Stimulated activated memory B cell treated with anti-CD40 and anti-IgM and Interleukin-4, amounts not matched to agents 10 μg/mL and 1 μg/mL and 100 μg/mL, for 72 hours (primary cell): Measurements from ENCODE around the gene SLC4A2.

Source experiments
- ATAC-seq: fragments of 150-1000 bp; cut with Tn5 transposase; 2 replicates; pipeline ENCODE4 v1.10.0; 2021
- H3K27ac Mint-ChIP-seq: one replicate; pipeline ENCODE4 v1.8.0; 2022; ENCODE audit warnings: mild to moderate bottlenecking, mixed read lengths
- H3K27me3 Mint-ChIP-seq: one replicate; pipeline ENCODE4 v1.8.0; 2022; ENCODE audit warnings: mixed read lengths
- H3K36me3 Mint-ChIP-seq: one replicate; pipeline ENCODE4 v1.8.0; 2022; ENCODE audit warnings: mixed read lengths
- H3K4me1 Mint-ChIP-seq: one replicate; pipeline ENCODE4 v1.8.0; 2022; ENCODE audit warnings: mixed read lengths
- H3K4me3 Mint-ChIP-seq: one replicate; pipeline ENCODE4 v1.8.0; 2022; ENCODE audit warnings: mild to moderate bottlenecking, moderate library complexity, mixed read lengths
- H3K9me3 Mint-ChIP-seq: one replicate; pipeline ENCODE4 v1.8.0; 2022; ENCODE audit warnings: mixed read lengths

The SLC4A2 gene

DNA sequence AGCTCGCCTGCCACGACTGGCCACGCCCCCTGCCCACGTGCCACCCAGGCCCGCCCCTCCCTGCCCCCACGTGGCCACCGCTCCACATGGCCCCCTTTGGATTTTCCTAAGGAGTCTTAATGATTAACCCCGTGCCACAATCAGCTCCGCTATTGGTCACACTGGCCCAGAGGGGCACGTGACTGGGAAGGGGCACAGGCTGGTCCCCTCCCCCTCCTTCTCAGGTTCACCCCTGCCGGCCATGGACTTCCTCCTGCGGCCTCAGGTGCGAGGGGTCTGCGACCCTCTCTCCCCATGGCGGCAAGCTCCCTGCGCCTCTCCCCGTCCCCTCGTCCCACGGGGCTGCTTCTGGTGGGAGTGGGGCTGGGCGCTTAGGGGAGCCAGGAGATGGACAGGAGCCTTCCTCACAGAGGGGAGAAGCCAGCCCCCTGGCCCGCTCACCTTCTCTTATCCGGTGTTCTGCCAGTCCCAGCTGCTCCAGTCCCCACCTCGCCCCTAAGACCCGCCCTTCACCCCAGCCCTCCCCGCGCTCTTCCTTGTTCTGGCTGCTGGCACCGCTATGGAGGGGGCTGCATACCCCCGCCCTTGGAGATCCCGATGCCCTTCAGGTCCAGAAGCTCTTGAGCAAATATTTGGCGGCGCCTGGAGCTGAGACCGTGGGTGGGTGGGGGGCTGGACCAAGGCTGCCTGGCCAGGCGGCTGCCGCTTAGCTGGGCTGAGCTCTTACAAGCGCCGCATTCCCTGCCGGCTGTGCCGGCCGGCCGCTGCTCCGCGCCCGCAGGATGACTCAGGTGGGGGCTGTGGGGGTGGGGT is 3.2 kb downstream of the SLC4A2 start:
- Mint-ChIP-seq H3K36me3 (peaks cover 19% of the 10 kb centered on the region), H3K4me3 (no peak overlapping the region), H3K9me3 (no peaks in the 10 kb centered on the region)

DNA sequence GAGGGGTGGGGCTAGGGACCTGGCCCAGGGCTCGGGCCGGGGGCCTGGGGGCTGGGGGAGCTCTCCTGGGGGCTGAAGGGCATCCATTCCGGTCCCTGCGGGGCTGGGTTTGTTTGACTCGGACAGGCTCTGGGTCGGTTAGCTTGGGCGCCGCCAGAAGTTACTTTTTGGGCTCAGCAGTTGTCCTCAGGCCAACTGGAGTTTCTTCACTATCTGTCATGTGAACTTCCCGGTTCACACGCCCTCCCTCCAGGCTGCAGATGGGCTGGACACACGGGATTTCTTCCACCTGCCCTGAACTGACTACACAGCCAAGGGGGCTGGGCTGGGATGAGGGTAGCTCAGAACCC is 3.8 kb downstream of the SLC4A2 start:
- H3K27ac Mint-ChIP-seq, result no peak overlapping the region

More for the DNA sequence above, 3.2 kb downstream of the SLC4A2 start:
- Mint-ChIP-seq H3K27me3 (no peaks in the 10 kb centered on the region), H3K4me1 (peaks cover 37% of the 10 kb centered on the region), H3K27ac (no peak overlapping the region)
- no peak for ATAC-seq

DNA sequence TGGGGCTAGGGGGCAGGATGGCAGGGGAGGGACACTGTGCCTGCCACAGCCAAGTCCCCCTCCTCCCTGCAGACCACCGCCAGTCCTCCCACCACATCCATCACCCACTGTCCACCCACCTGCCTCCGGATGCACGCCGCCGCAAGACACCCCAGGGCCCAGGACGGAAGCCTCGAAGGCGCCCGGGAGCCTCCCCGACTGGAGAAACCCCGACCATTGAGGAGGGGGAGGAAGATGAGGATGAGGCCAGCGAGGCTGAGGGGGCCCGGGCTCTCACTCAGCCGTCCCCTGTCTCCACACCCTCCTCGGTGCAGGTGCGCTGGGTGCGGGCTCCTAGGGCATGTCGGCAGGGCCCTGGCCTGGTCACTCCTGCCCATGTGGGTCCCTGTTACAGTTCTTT is 5.1 kb downstream of the SLC4A2 start:
- Mint-ChIP-seq H3K27ac (no peak overlapping the region), H3K36me3 (peaks cover 33% of the 10 kb centered on the region)
- no peak for ATAC-seq

More for the DNA sequence above, 3.8 kb downstream of the SLC4A2 start:
- Mint-ChIP-seq H3K27me3 (no peaks in the 10 kb centered on the region), H3K4me1 (peaks cover 36% of the 10 kb centered on the region), H3K4me3 (no peak overlapping the region), H3K9me3 (no peaks in the 10 kb centered on the region), H3K36me3 (peaks cover 25% of the 10 kb centered on the region)
- no peak for ATAC-seq

DNA sequence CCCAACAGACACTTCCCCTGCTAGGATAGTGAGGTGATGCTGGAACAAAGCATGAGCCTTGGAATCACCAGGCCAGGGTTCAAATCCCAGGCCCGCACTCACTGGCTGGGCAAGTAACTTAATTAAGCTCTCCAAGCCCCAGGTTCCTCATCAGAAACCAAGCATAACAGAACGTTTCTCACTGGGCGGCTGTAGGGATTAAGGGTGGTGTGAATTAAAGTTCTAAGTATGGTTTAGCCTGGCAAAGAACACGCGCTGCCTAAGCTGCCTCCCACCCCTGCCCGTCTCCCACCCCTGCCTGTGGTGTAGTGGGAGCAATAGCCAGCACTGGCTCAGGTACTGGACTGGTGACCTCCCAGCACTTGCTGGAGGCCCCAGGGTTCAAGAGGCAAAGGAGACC is 5.6 kb downstream of the SLC4A2 start:
- H3K4me1 Mint-ChIP-seq, result peaks cover 24% of the 10 kb centered on the region
- no peak overlapping the region for H3K27ac Mint-ChIP-seq
- no peak for ATAC-seq
- H3K27me3 Mint-ChIP-seq, result no peaks in the 10 kb centered on the region
- H3K4me3 Mint-ChIP-seq, result no peak overlapping the region
- no peaks in the 10 kb centered on the region for H3K9me3 Mint-ChIP-seq
- H3K36me3 Mint-ChIP-seq, result peaks cover 39% of the 10 kb centered on the region

More for the DNA sequence above, 5.1 kb downstream of the SLC4A2 start:
- Mint-ChIP-seq H3K4me3 (no peak overlapping the region), H3K4me1 (peaks cover 25% of the 10 kb centered on the region), H3K27me3 (no peaks in the 10 kb centered on the region), H3K9me3 (no peaks in the 10 kb centered on the region)

DNA sequence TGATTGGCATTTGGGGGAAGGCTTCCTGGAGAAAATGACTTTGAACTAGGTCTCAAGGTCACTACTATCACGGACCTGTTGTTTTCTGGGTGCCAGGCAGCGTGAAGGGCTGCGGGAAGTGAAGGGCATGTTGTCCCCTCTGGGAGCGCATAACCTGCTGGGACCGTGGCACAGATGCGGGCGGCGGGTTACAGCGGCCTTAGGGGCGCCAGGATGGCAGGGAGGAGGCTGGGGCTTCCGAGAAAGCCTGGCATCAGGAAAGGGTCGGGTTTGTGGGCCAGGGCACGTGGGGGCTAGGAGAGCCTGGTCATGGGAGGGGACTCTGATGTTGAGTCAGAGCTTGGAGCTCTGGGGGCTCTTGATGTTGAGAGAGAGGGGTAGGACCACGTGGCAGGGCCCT is 6.1 kb downstream of the SLC4A2 start:
- Mint-ChIP-seq H3K27ac (no peak overlapping the region), H3K27me3 (no peaks in the 10 kb centered on the region), H3K36me3 (peaks cover 44% of the 10 kb centered on the region), H3K9me3 (no peaks in the 10 kb centered on the region), H3K4me3 (no peak overlapping the region), H3K4me1 (peaks cover 19% of the 10 kb centered on the region)
- ATAC-seq, result no peak

DNA sequence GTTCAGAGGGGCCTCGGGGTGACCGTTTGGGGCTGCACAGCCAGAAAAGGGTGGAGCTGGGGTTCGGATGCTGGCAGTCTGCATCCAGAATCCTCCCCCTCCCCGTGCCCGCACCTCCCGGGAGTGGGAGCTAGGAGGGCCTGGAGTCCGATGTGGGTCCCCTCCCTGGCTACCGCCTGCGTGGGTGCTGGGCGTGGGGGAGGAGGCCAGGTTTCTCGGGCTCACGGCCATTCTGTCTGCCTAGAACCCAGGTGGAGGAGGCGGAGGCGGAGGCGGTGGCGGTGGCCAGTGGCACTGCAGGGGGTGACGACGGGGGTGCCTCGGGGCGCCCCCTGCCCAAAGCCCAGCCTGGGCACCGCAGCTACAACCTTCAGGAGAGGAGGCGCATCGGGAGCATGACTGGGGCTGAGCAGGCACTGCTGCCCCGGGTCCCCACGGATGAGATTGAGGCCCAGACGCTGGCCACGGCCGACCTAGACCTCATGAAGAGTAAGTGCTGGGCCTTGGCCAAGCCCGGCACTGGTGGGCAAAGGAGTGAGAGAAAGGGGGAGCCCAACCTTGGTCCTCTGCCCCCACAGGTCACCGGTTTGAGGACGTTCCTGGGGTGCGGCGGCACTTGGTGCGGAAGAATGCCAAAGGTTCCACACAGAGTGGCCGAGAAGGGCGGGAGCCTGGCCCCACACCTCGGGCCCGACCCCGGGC is 7.0 kb downstream of the SLC4A2 start:
- peaks cover 10% of the 10 kb centered on the region for H3K4me1 Mint-ChIP-seq
- ATAC-seq, result peak; percentile 25
- H3K27ac Mint-ChIP-seq, result no peak overlapping the region
- no peaks in the 10 kb centered on the region for H3K27me3 Mint-ChIP-seq
- no peaks in the 10 kb centered on the region for H3K9me3 Mint-ChIP-seq
- H3K36me3 Mint-ChIP-seq, result peaks cover 51% of the 10 kb centered on the region
- H3K4me3 Mint-ChIP-seq, result no peak overlapping the region

DNA sequence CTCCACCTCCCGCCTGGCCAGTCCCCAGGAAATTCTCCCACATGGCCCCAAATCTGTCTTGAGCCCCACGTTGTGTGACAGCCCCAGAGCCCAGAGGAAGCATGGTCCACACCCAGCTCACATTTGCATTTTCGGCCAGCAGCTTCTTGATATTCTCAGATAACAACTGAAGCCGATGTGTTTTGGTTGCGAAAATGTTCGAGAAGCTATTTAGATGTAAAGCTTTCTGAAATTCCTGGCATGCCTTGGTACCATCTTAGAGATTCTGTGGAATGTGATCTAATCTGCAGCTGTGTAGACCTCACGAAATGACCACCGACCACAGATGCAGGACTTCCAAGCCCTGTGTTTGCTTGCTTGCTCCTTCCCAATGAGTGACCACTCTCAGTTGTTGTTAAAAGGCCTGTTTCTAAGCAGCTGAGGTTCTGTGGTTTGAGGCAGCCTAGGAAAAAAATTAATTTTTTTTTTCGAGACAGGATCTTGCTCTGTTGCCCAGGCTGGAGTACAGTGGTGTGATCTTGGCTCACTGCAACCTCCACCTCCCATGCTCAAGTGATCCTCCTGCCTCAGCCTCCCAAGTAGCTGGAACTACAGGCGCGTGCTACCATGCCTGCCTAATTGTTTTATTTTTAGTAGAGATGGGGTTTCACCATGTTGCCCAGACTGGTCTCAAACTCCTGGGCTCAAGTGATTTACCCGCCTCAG is 8.8 kb downstream of the SLC4A2 start:
- Mint-ChIP-seq H3K27me3 (no peaks in the 10 kb centered on the region), H3K36me3 (peaks cover 63% of the 10 kb centered on the region), H3K9me3 (no peaks in the 10 kb centered on the region), H3K4me3 (no peak overlapping the region), H3K27ac (no peak overlapping the region), H3K4me1 (peaks cover 4% of the 10 kb centered on the region)
- ATAC-seq, result no peak

DNA sequence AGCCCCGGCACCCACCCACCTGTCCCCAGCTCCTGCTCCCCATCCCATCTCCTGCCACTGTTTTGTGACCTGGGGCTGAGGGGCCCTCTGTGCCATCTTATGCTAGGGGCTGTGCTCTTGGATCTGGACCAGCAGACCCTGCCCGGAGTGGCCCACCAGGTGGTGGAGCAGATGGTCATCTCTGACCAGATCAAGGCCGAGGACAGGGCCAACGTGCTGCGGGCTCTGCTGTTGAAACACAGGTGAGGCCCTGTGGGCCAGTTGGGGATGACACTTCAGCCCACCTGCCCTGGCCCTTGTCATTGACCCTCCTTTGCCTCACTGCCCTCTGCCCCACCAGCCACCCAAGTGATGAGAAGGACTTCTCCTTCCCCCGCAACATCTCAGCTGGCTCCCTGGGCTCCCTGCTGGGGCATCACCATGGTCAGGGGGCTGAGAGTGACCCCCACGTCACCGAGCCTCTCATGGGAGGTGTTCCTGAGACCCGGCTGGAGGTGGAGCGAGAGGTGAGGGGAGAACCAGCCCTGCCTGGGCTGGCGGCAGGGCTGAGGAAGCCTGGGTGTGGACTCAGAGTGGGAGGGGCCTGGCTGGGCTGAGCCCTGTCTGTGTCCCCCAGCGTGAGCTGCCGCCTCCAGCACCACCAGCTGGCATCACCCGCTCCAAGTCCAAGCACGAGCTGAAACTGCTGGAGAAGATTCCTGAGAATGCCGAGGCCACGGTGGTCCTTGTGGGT is 10.6 kb downstream of the SLC4A2 start:
- H3K4me3 Mint-ChIP-seq, result no peak overlapping the region
- H3K9me3 Mint-ChIP-seq, result no peaks in the 10 kb centered on the region
- no peaks in the 10 kb centered on the region for H3K27me3 Mint-ChIP-seq
- no peak overlapping the region for H3K27ac Mint-ChIP-seq
- H3K36me3 Mint-ChIP-seq, result peaks cover 62% of the 10 kb centered on the region
- no peak for ATAC-seq
- H3K4me1 Mint-ChIP-seq, result peaks cover 4% of the 10 kb centered on the region

DNA sequence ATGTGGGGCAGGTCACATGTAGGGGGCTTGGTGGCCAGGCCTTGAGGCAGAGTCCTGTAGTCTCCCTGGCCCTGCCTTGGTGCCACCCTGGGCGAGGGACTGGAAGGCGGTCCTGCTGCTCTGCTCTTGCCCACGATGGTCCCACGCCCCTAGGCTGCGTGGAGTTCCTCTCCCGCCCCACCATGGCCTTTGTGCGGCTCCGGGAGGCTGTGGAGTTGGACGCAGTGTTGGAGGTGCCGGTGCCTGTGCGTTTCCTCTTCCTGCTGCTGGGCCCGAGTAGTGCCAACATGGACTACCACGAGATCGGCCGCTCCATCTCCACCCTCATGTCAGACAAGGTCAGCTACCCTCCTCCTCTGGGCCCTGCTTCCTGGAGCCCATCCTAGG is 11.2 kb downstream of the SLC4A2 start:
- Mint-ChIP-seq H3K36me3 (peaks cover 63% of the 10 kb centered on the region), H3K9me3 (no peaks in the 10 kb centered on the region), H3K27ac (no peak overlapping the region), H3K4me1 (peaks cover under 1% of the 10 kb centered on the region), H3K4me3 (no peak overlapping the region), H3K27me3 (no peaks in the 10 kb centered on the region)
- ATAC-seq, result no peak

DNA sequence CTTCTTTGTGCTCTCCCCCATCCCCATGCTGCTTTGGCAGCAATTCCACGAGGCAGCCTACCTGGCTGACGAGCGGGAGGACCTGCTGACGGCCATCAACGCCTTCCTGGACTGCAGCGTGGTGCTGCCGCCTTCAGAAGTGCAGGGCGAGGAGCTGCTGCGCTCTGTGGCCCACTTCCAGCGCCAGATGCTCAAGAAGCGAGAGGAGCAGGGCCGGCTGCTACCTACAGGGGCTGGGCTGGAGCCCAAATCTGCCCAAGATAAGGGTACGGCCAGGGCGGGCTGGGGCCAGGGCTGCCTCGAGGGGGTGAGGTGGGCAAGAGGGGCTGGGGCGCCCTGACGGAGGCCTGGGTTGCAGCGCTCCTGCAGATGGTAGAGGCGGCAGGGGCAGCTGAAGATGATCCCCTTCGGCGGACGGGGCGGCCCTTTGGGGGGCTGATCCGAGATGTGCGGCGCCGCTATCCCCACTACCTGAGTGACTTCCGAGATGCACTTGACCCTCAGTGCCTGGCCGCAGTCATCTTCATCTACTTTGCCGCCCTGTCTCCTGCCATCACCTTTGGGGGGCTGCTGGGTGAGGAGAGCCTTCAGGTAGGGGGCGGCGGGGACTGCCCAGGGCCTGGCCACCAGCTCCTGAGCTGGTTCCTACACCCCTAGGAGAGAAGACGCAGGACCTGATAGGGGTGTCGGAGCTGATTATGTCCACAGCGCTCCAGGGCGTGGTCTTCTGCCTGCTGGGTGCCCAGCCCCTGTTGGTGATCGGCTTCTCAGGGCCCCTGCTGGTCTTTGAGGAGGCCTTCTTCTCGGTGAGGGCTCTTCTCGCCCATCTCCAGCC is 11.9 kb downstream of the SLC4A2 start:
- H3K27ac Mint-ChIP-seq, result no peak overlapping the region
- H3K4me1 Mint-ChIP-seq, result no peaks in the 10 kb centered on the region
- peaks cover 68% of the 10 kb centered on the region for H3K36me3 Mint-ChIP-seq
- no peaks in the 10 kb centered on the region for H3K27me3 Mint-ChIP-seq
- ATAC-seq, result no peak
- H3K9me3 Mint-ChIP-seq, result no peaks in the 10 kb centered on the region
- no peak overlapping the region for H3K4me3 Mint-ChIP-seq

DNA sequence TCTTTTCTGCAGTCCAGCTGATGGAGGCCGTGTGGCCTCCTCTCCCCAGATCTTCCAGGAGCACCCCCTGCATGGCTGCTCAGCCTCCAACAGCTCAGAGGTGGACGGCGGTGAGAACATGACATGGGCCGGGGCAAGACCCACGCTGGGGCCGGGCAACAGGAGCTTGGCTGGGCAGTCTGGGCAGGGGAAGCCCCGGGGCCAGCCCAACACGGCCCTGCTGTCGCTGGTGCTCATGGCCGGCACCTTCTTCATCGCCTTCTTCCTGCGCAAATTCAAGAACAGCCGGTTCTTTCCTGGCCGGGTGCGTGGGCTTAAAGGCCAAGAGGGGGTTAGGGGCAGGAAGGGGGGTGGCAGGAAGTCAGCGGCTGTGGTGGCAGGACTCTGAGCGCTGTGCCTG is 14.6 kb downstream of the SLC4A2 start:
- Mint-ChIP-seq H3K4me1 (peaks cover 17% of the 10 kb centered on the region), H3K27me3 (no peaks in the 10 kb centered on the region), H3K4me3 (no peak overlapping the region), H3K27ac (no peak overlapping the region), H3K36me3 (peaks cover 57% of the 10 kb centered on the region), H3K9me3 (no peaks in the 10 kb centered on the region)
- no peak for ATAC-seq

DNA sequence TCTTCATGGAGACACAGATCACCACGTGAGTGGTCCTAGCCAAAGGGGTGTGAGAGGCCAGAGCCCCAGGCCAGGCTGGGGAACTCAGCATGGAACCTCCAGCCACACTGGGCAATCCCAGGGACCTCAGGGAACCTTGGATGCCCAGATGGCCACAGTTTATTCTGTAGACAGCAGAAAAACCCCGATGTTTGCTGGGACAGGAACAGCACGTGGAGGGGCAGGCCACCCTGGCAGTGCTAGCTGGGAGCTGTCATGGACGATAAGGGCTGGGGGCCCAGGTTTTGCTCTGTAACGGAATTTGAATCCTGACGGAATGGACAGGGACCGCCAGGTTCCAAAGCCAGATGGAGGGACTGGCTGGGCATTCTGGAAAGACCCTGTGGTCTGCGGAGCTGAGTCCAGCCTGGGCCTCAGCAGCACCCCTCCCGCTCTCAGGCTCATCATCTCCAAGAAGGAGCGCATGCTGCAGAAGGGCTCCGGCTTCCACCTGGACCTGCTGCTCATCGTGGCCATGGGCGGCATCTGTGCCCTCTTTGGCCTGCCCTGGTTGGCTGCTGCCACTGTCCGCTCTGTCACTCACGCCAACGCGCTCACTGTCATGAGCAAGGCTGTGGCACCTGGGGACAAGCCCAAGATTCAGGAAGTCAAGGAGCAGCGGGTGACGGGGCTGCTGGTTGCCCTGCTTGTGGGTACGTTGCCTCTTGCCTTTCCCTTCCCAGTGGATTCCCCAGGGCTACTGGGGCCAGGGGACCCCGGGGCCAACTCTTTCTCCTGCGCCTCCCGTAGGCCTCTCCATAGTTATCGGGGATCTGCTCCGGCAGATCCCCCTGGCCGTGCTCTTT is 15.7 kb downstream of the SLC4A2 start:
- Mint-ChIP-seq H3K27me3 (no peaks in the 10 kb centered on the region), H3K4me1 (peaks cover 27% of the 10 kb centered on the region), H3K27ac (no peak overlapping the region), H3K36me3 (peaks cover 46% of the 10 kb centered on the region), H3K4me3 (no peak overlapping the region), H3K9me3 (no peaks in the 10 kb centered on the region)
- ATAC-seq, result no peak

DNA sequence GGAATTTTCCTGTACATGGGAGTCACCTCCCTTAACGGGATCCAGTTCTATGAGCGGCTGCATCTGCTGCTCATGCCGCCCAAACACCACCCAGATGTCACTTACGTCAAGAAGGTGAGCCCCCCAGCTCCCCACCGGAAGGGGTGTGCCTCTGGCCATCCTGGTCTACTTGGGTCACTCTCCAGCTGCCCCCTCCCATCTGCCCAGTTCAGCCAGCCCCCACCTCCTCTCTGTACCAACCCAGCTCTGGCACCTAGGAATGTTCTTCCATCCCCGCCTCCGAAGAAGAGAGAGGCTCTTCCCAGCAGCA is 16.2 kb downstream of the SLC4A2 start:
- H3K4me1 Mint-ChIP-seq, result peaks cover 28% of the 10 kb centered on the region
- ATAC-seq, result no peak
- peaks cover 41% of the 10 kb centered on the region for H3K36me3 Mint-ChIP-seq
- no peak overlapping the region for H3K27ac Mint-ChIP-seq
- H3K9me3 Mint-ChIP-seq, result no peaks in the 10 kb centered on the region
- H3K27me3 Mint-ChIP-seq, result no peaks in the 10 kb centered on the region
- H3K4me3 Mint-ChIP-seq, result no peak overlapping the region

DNA sequence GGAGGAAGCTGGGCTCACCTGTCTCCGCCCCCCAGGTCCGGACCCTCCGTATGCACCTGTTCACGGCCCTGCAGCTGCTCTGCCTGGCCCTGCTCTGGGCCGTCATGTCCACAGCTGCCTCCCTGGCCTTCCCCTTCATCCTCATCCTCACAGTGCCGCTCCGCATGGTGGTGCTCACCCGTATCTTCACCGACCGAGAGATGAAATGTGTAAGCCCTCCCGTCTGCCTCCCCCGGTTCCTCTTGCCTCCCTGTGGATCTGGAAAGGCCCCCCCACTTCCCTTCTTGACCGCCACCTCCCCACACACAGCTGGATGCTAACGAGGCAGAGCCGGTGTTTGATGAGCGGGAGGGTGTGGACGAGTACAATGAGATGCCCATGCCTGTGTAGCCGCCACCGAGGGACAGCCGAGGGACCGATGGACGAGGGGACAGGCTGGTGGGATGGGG is 16.6 kb downstream of the SLC4A2 start:
- Mint-ChIP-seq H3K4me3 (no peak overlapping the region), H3K9me3 (no peaks in the 10 kb centered on the region), H3K27me3 (no peaks in the 10 kb centered on the region), H3K27ac (no peak overlapping the region), H3K36me3 (peaks cover 37% of the 10 kb centered on the region), H3K4me1 (peaks cover 28% of the 10 kb centered on the region)
- no peak for ATAC-seq
